AG09309 (cell line): ENCODE results near the gene AP2M1.

Source experiments
- DNase-seq: peaks from one replicate; pipeline ENCODE4 v3.0.0-alpha.2; 2010; ENCODE audit warnings: low read depth
- H3K4me3 ChIP-seq: 2 replicates; pipeline ENCODE4 v1.5.1; 2011; ENCODE audit warnings: mild to moderate bottlenecking, low read depth, low read length, moderate library complexity; ENCODE audit not compliant: control insufficient read depth
- TF ChIP-seq, protein P1 (sequence below): IDR thresholded peaks from 2 replicates; pipeline ENCODE4 v1.5.1; 2011; ENCODE audit warnings: mild to moderate bottlenecking, low read depth, low read length, inconsistent platforms; ENCODE audit not compliant: insufficient read depth, control insufficient read depth; ENCODE audit errors: missing control alignments

The AP2M1 gene

GRCh38 chr3:184166671-184167070 lies 8.0 kb upstream of the AP2M1 start:
- TF ChIP-seq, protein P1, sequence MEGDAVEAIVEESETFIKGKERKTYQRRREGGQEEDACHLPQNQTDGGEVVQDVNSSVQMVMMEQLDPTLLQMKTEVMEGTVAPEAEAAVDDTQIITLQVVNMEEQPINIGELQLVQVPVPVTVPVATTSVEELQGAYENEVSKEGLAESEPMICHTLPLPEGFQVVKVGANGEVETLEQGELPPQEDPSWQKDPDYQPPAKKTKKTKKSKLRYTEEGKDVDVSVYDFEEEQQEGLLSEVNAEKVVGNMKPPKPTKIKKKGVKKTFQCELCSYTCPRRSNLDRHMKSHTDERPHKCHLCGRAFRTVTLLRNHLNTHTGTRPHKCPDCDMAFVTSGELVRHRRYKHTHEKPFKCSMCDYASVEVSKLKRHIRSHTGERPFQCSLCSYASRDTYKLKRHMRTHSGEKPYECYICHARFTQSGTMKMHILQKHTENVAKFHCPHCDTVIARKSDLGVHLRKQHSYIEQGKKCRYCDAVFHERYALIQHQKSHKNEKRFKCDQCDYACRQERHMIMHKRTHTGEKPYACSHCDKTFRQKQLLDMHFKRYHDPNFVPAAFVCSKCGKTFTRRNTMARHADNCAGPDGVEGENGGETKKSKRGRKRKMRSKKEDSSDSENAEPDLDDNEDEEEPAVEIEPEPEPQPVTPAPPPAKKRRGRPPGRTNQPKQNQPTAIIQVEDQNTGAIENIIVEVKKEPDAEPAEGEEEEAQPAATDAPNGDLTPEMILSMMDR = no peak
- H3K4me3 ChIP-seq = no peak overlapping the region
- DNase-seq = no peak

DNA sequence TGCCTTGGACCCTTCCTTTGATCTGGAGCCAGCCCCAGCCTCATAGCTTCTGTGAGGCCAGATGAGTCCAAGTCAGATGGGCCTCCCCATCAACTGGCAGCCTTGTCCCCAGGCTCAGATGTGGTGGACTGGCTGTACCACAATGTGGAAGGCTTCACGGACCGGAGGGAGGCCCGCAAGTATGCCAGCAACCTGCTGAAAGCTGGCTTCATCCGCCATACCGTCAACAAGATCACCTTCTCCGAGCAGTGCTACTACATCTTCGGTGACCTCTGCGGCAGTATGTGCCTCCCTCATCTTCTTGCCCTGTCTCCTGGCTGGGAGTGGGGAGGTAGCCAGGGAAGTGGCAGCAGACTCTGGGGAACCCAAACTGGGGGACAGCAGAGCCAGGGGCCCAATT lies 6.9 kb upstream of the AP2M1 start:
- H3K4me3 ChIP-seq = no peak overlapping the region
- no peak for DNase-seq
- TF ChIP-seq, protein P1 = no peak

GRCh38 chr3:184168363-184169120 lies 6.1 kb upstream of the AP2M1 start:
- TF ChIP-seq, protein P1 = no peak
- H3K4me3 ChIP-seq = no peak overlapping the region
- DNase-seq = no peak

DNA sequence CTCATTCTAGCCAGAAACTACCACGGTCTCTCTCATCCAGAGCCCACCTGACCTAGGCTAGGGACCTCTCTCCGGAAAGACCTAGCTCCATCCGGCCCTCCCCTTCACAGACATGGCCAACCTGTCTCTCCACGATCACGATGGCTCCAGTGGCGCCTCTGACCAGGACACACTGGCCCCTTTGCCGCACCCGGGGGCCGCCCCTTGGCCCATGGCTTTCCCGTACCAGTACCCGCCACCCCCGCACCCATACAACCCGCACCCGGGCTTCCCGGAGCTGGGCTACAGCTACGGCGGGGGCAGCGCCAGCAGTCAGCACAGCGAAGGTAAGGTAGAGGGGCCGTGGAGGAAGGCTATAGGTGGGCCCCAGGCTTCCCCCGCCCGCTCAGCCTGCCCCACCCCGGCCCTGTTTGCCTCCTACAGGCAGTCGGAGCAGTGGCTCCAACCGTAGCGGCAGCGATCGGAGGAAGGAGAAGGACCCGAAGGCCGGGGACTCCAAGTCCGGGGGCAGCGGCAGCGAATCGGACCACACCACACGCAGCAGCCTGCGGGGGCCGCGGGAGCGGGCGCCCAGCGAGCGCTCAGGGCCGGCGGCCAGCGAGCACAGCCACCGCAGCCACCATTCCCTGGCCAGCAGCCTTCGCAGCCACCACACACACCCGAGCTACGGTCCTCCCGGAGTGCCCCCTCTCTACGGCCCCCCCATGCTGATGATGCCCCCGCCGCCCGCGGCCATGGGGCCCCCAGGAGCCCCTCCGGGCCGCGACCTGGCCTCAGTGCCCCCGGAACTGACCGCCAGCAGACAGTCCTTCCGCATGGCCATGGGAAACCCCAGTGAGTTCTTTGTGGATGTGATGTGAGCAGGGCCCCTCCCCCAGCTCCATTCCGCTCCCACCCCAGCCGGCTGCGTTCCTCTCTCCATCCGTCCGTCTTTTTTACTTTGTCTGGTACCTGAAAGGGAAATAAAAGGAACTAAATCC lies 4.5 kb upstream of the AP2M1 start:
- DNase-seq = no peak
- TF ChIP-seq, protein P1 = no peak
- H3K4me3 ChIP-seq = no peak overlapping the region

- H3K4me3 ChIP-seq = no peak overlapping the region
- DNase-seq = no peak
- TF ChIP-seq, protein P1 = no peak
Measured at GRCh38 chr3:184171562-184171961, 3.1 kb upstream of the AP2M1 start.

DNA sequence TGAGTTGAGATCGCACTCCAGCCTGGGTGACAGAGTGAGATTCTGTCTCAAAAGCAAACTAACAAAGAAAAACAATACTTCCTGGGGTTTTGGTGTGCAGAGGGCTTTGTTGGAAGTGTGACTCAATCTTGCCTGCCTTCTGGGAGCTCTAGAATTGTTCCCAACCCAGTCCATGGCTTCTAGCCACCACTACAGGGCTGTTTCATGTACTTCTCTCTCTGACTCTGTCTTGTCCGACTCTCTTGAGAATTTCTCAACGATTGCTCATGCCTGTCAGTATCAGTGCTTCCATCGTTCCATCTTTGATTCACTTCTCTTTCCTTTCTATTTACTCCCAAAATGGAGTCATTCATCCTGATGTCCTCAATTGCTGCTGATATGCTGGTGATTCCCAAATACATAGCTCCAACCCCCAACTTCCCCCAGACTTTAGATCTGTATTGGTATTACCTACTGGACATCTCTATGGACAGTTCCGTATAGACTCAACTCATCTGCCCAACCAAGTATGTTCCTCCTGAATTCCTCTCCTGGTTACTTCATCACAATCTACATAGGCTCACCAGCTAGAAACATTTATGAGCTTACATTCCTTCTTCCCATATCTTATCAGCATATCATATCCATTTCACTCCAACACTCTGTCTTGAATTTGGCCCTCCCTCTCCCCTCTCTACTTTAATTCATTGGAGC lies 1.8 kb upstream of the AP2M1 start:
- H3K4me3 ChIP-seq = no peak overlapping the region
- peak; percentile 85 for DNase-seq
- TF ChIP-seq, protein P1 = no peak
